Effector memory CD8-positive, alpha-beta T cell (primary cell): ENCODE measurements around the gene STK17B.
A peak's percentile ranks its signal among the peaks of the same experiment; 100 is the strongest.

Experiments
- ATAC-seq: fragments of 150-1000 bp; cut with Tn5 transposase; replicated peaks from 2 replicates; pipeline ENCODE4 v1.10.0; 2021; ENCODE audit warnings: mild to moderate bottlenecking, moderate library complexity
- DNase-seq, 3 experiments: peaks; one replicate each; pipeline ENCODE4 v3.0.0; 2021
- H3K27ac Mint-ChIP-seq, 2 donors: one replicate each; pipeline ENCODE4 v1.8.0; 2022; ENCODE audit warnings: mild to moderate bottlenecking in 2 of 2, mixed read lengths in 2 of 2, moderate library complexity in 2 of 2
- H3K27me3 Mint-ChIP-seq, 2 donors: one replicate each; pipeline ENCODE4 v1.8.0; 2022; ENCODE audit warnings: mixed read lengths in 2 of 2
- H3K36me3 Mint-ChIP-seq: one replicate; pipeline ENCODE4 v1.8.0; 2022; ENCODE audit warnings: mild to moderate bottlenecking, moderate library complexity, mixed read lengths; ENCODE audit not compliant: insufficient read depth
- H3K4me1 Mint-ChIP-seq, 2 donors: one replicate each; pipeline ENCODE4 v1.8.0; 2022; ENCODE audit warnings: low read depth in 2 of 2, mixed read lengths in 2 of 2
- H3K4me3 Mint-ChIP-seq, 2 donors: one replicate each; pipeline ENCODE4 v1.8.0; 2022; ENCODE audit warnings: mild to moderate bottlenecking in 2 of 2, mixed read lengths in 2 of 2, moderate library complexity in 2 of 2
- H3K9me3 Mint-ChIP-seq, 2 donors: one replicate each; pipeline ENCODE4 v1.8.0; 2022; ENCODE audit warnings: mixed read lengths in 2 of 2

STK17B gene

DNA sequence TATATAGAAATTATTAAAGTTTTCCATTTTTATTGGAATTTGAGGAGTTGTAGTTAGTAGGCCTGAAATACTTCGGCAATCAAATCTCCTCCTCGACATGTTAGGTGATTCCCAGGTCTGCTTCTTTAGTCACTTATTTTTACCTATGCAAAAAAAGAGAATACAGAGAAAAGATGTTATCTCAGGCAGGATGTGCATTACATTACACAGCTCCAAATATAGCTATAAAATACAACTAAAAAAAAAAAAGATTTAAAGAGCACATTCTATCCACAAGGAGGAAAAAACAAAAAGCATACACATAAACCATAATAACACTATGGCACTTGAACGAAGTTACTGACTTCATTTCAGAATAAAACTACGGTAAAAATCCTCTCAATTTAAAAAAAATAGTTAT, 8.1 kb downstream of the STK17B start:
- Mint-ChIP-seq H3K27me3 (no peaks in the 10 kb centered on the region), H3K4me3 (peak overlapping the region; percentile 65 to 100), H3K9me3 (no peaks in the 10 kb centered on the region), H3K36me3 (peaks cover 96% of the 10 kb centered on the region), H3K27ac (peak overlapping the region; percentile 95 to 100), H3K4me1 (peaks cover 44 to 64% of the 10 kb centered on the region in 2 donors)
- DNase-seq (no peak), ATAC-seq (peak; percentile 39)

DNA sequence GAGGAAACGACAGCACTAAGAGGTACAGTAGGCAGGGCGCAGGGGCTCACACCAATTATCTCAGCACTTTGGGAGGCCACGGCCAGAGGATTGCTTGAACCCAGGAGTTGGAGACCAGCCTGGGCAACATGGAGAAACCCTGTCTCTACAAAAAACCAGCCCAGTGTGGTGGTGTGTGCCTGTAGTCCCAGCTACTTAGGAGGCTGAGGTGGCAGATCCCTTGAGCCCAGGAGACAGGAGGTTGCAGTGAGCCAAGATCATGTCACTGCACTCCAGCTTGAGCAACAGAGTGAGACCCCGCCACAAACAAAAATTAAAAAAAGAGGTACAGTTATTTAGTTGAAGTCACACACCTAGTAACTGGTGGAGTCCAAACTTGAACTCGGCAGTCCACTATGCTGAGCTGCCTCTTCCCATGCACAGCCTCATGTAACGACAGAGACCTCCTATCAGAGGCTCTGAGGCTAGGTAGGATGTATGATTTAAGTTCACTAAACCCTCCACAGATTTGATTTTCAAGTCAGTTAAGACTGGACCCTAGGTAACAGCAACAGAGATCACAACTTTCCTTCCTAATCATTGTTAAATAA, 8.7 kb downstream of the STK17B start:
- no peaks in the 10 kb centered on the region for H3K9me3 Mint-ChIP-seq
- ATAC-seq (no peak), DNase-seq (no peak)
- H3K4me1 Mint-ChIP-seq = peaks cover 42 to 64% of the 10 kb centered on the region in 2 donors
- peak overlapping the region; percentile 95 to 100 for H3K27ac Mint-ChIP-seq
- peaks cover 96% of the 10 kb centered on the region for H3K36me3 Mint-ChIP-seq
- H3K4me3 Mint-ChIP-seq = peak overlapping the region; percentile 65 to 100
- H3K27me3 Mint-ChIP-seq = no peaks in the 10 kb centered on the region

DNA sequence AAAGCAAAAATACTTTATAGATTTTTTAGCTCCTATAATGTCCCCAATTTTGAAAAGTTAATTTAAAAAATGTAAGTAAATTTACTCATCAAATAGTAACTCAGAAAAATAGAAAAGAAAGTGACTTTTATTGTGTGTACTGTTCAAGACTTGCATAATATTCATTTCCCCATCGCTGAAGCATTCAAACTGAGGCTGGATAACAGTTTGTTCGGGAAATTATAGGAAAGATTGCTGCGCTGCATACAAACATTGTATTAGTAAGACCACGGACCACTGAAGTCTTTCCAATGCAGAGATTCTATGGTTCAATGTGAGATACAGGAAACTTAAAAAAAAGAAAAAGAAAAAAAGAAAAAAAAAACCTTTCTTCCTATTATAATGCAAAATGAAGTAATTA, 10.4 kb downstream of the STK17B start:
- Mint-ChIP-seq H3K4me3 (peak overlapping the region; percentile 65 to 100), H3K4me1 (peaks cover 40 to 68% of the 10 kb centered on the region in 2 donors), H3K27me3 (no peaks in the 10 kb centered on the region), H3K27ac (peak overlapping the region; percentile 95 to 100), H3K9me3 (no peaks in the 10 kb centered on the region), H3K36me3 (peaks cover 98% of the 10 kb centered on the region)
- ATAC-seq = no peak
- DNase-seq = no peak

DNA sequence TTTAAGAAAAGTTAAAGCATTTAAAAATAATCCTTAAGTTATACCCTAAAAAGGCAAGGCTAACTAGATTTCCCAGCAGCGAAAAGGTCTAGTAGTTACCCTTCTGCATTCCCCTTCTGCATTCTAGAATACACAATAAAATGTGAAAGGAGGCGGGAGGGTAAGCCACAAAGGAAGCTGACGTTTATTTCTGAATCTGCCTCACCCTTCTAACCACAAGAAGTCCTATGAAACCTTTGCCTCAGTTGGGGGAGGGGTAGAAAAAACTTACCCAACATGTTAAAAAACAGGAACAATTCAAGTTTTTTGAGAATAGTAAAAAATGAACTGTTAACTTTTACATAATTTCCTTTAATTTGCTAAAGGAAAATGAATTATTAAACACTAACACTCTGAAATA, 11.3 kb downstream of the STK17B start:
- Mint-ChIP-seq H3K9me3 (no peaks in the 10 kb centered on the region), H3K4me1 (peaks cover 36 to 66% of the 10 kb centered on the region in 2 donors), H3K27ac (peak overlapping the region; percentile 95 to 100), H3K27me3 (no peaks in the 10 kb centered on the region), H3K4me3 (peak overlapping the region; percentile 53 to 100), H3K36me3 (peaks cover 98% of the 10 kb centered on the region)
- peak; percentile 76 for ATAC-seq
- DNase-seq = peak; percentile 55 to 62 (median 56)

GRCh38 chr2:196159221-196159892, 12.0 kb downstream of the STK17B start:
- Mint-ChIP-seq H3K9me3 (no peaks in the 10 kb centered on the region), H3K4me1 (peaks cover 33 to 66% of the 10 kb centered on the region in 2 donors), H3K27me3 (no peaks in the 10 kb centered on the region), H3K4me3 (peak overlapping the region; percentile 74 to 100), H3K36me3 (peaks cover 98% of the 10 kb centered on the region), H3K27ac (peak overlapping the region; percentile 95 to 100)
- DNase-seq (no peak), ATAC-seq (peak; percentile 9)

GRCh38 chr2:196155575-196155974, 15.8 kb downstream of the STK17B start:
- no peak for DNase-seq
- Mint-ChIP-seq H3K27ac (peak overlapping the region; percentile 52 to 77), H3K4me3 (peak overlapping the region; percentile 62 to 100), H3K9me3 (no peaks in the 10 kb centered on the region), H3K4me1 (peaks cover 39 to 72% of the 10 kb centered on the region in 2 donors), H3K27me3 (no peaks in the 10 kb centered on the region), H3K36me3 (peaks cover 100% of the 10 kb centered on the region)
- ATAC-seq = peak; percentile 35

DNA sequence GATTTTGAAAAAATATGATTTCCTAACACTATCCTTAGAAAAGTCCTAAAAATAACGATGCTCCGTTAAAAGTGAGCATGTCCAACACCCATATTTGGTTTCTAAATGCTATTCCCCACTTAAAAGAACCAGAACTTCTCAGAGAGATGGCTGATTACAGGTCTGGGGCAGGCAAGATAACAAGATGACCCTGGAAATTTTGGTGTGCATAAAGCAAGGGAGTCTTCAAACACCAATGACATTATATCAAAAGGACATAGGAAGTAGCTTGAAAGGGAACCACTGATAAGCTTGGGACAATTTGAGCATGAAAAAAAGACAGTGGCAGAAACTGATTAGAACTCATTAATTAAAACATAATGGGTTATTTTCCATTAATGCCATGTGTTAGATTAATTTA, 17.9 kb downstream of the STK17B start:
- Mint-ChIP-seq H3K36me3 (peaks cover 100% of the 10 kb centered on the region), H3K27ac (peak overlapping the region; percentile 52 to 77), H3K4me3 (peak overlapping the region; percentile 67 to 100), H3K4me1 (peaks cover 42 to 88% of the 10 kb centered on the region in 2 donors), H3K27me3 (no peaks in the 10 kb centered on the region), H3K9me3 (no peaks in the 10 kb centered on the region)
- no peak for ATAC-seq
- no peak for DNase-seq

GRCh38 chr2:196149948-196150347, 21.4 kb downstream of the STK17B start:
- peaks cover 48 to 86% of the 10 kb centered on the region in 2 donors for H3K4me1 Mint-ChIP-seq
- H3K9me3 Mint-ChIP-seq = no peaks in the 10 kb centered on the region
- DNase-seq (no peak), ATAC-seq (peak; percentile 25)
- peaks cover 100% of the 10 kb centered on the region for H3K36me3 Mint-ChIP-seq
- peak overlapping the region; percentile 77 to 91 for H3K27ac Mint-ChIP-seq
- no peaks in the 10 kb centered on the region for H3K27me3 Mint-ChIP-seq
- H3K4me3 Mint-ChIP-seq = peak overlapping the region; percentile 62 to 67

DNA sequence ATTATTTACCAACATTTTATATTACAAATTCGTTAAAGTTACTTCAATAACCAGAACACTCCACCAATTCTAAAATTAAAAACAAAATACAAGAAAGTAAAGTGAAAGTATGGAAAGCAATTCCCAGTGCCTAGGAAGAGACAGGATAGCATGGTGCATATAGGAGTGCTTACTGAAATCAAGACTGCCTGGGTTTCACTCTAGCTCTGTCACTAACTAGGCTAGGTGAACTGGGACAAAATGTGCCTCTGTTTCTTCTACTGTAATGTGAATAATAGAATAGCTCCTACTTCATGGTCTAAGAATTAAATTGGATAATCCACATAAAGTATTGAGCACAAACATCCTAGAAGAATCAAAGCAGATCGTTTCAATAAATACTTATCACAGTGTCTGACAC, 22.6 kb downstream of the STK17B start:
- peak overlapping the region; percentile 62 to 67 for H3K4me3 Mint-ChIP-seq
- H3K4me1 Mint-ChIP-seq = peaks cover 45 to 80% of the 10 kb centered on the region in 2 donors

GRCh38 chr2:196145256-196145655, 26.1 kb downstream of the STK17B start:
- Mint-ChIP-seq H3K9me3 (no peaks in the 10 kb centered on the region), H3K27ac (peak overlapping the region; percentile 0 to 81), H3K36me3 (peaks cover 100% of the 10 kb centered on the region), H3K27me3 (no peaks in the 10 kb centered on the region), H3K4me3 (peak overlapping the region; percentile 0 to 13), H3K4me1 (peaks cover 42 to 62% of the 10 kb centered on the region in 2 donors)
- ATAC-seq (no peak), DNase-seq (no peak)

More for the DNA sequence above, 22.6 kb downstream of the STK17B start:
- DNase-seq (no peak), ATAC-seq (no peak)
- Mint-ChIP-seq H3K9me3 (no peaks in the 10 kb centered on the region), H3K27ac (peak overlapping the region in 1 of 2 donors; percentile 77), H3K27me3 (no peaks in the 10 kb centered on the region), H3K36me3 (peaks cover 100% of the 10 kb centered on the region)

GRCh38 chr2:196144513-196145126, 26.8 kb downstream of the STK17B start:
- Mint-ChIP-seq H3K36me3 (peaks cover 100% of the 10 kb centered on the region), H3K27ac (peak overlapping the region; percentile 0 to 81), H3K4me3 (peak overlapping the region; percentile 13 to 48), H3K27me3 (no peaks in the 10 kb centered on the region), H3K9me3 (no peaks in the 10 kb centered on the region), H3K4me1 (peaks cover 39 to 56% of the 10 kb centered on the region in 2 donors)
- DNase-seq = no peak
- peak; percentile 34 for ATAC-seq

GRCh38 chr2:196143730-196144131, 27.6 kb downstream of the STK17B start:
- H3K4me3 Mint-ChIP-seq = peak overlapping the region; percentile 48 to 51
- DNase-seq = no peak
- no peaks in the 10 kb centered on the region for H3K27me3 Mint-ChIP-seq
- peak overlapping the region in 1 of 2 donors; percentile 81 for H3K27ac Mint-ChIP-seq
- peaks cover 35 to 47% of the 10 kb centered on the region in 2 donors for H3K4me1 Mint-ChIP-seq
- peaks cover 99% of the 10 kb centered on the region for H3K36me3 Mint-ChIP-seq
- no peak for ATAC-seq
- no peaks in the 10 kb centered on the region for H3K9me3 Mint-ChIP-seq

GRCh38 chr2:196142825-196143224, 28.6 kb downstream of the STK17B start:
- H3K27ac Mint-ChIP-seq = peak overlapping the region; percentile 71 to 81
- no peaks in the 10 kb centered on the region for H3K27me3 Mint-ChIP-seq
- peak overlapping the region; percentile 48 to 51 for H3K4me3 Mint-ChIP-seq
- H3K9me3 Mint-ChIP-seq = no peaks in the 10 kb centered on the region
- peaks cover 99% of the 10 kb centered on the region for H3K36me3 Mint-ChIP-seq
- peaks cover 39 to 45% of the 10 kb centered on the region in 2 donors for H3K4me1 Mint-ChIP-seq
- ATAC-seq (no peak), DNase-seq (no peak)
